Fibroblast of skin of scalp (primary cell): ENCODE measurements around the gene CENPM.

Source experiments
- DNase-seq: peaks from one replicate; pipeline ENCODE4 v3.0.0-alpha.2; 2013

The CENPM gene

GRCh38 chr22:41932353-41932752 lies 14.6 kb downstream of the CENPM start:
- no peak for DNase-seq

- DNase-seq = no peak
Measured at GRCh38 chr22:41931701-41932269, 15.2 kb downstream of the CENPM start.

- no peak for DNase-seq
Measured at GRCh38 chr22:41929418-41929810, 17.5 kb downstream of the CENPM start.

- DNase-seq = no peak
Measured at GRCh38 chr22:41928593-41929417, 18.1 kb downstream of the CENPM start.

GRCh38 chr22:41927813-41928212 lies 19.1 kb downstream of the CENPM start:
- DNase-seq = no peak

- peak; percentile 40 for DNase-seq
Measured at GRCh38 chr22:41925783-41926460, 21.0 kb downstream of the CENPM start.

- DNase-seq = no peak
Measured at GRCh38 chr22:41923595-41924276, 23.2 kb downstream of the CENPM start.

- DNase-seq = no peak
Measured at GRCh38 chr22:41922940-41923594, 23.9 kb downstream of the CENPM start.

GRCh38 chr22:41922328-41922727 lies 24.6 kb downstream of the CENPM start:
- DNase-seq = no peak

GRCh38 chr22:41920271-41920976 lies 26.5 kb downstream of the CENPM start:
- DNase-seq = no peak

- DNase-seq = peak; percentile 75
Measured at GRCh38 chr22:41919357-41920224, 27.4 kb downstream of the CENPM start.

- peak; percentile 70 for DNase-seq
Measured at GRCh38 chr22:41917903-41918791, 28.8 kb downstream of the CENPM start.

- no peak for DNase-seq
Measured at GRCh38 chr22:41917375-41917902, 29.5 kb downstream of the CENPM start.

GRCh38 chr22:41916745-41917358 lies 30.1 kb downstream of the CENPM start:
- no peak for DNase-seq

GRCh38 chr22:41915786-41916493 lies 31.0 kb downstream of the CENPM start:
- no peak for DNase-seq

GRCh38 chr22:41915035-41915785 lies 31.7 kb downstream of the CENPM start, which contains the start of gene SHISA8:
TSS of gene SHISA8 (minus strand) at chr22:41915074. CDS start at chr22:41914667, 407 bp downstream.
- DNase-seq = peak; percentile 35

- no peak for DNase-seq
Measured at GRCh38 chr22:41914611-41915034, 32.3 kb downstream of the CENPM start.
